Suppressor macrophage treated with lipopolysaccharide for 1 hour (primary cell): Measurements from ENCODE around the gene CNIH3.
"Not testable (repeated sequence)": the region's sequence is repeated elsewhere in the genome, so short reads cannot be mapped to it uniquely, and the experiment has no call there.

Source experiments
- DNase-seq, 3 donors: peaks; one replicate each; pipeline ENCODE4 v3.0.0-alpha.2; 2020 to 2022

Gene CNIH3

GRCh38 chr1:224644553-224645154, 28.5 kb downstream of the CNIH3 start:
- DNase-seq, result peak; percentile 60 to 73 (median 64)

DNA sequence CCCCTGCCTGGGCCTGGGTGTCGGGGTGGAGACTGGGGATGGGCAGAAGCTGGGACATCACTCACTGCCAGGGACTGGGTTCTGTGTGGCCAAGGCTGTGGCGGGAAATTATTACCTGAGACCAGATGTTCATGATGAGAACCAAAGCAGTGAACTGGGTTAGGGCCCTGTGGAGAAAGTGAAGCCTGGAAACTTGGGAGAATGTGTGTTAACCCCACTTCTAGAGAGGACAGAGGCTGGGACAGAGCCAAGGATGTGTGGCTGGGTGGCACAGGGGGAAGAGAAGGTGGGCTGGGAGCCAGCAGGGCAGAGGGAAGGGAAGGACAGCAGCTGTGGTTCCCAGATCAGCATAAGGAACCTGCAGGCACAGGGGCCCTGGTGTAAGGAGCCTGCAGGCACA, 31.3 kb downstream of the CNIH3 start:
- DNase-seq, result no peak

DNA sequence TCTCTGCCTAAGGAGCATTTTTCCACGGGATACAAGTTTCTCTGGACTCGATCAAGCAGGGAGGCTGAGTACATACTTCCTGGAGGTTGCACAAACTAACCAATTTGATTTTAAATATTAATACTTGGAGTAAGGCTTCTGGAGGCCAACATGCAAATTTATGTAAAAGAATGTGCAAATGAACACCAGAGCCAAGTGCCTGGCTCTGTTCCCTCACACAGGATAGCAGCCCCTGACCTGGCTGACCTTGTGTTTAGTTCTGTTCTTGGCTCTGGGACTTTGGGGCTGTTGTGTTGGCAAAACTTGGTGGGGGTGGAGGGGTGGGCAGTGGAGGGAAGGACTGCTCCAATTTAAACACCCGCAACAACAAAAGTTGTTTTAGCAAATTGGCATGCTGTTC, 34.2 kb downstream of the CNIH3 start:
- DNase-seq, result no peak

DNA sequence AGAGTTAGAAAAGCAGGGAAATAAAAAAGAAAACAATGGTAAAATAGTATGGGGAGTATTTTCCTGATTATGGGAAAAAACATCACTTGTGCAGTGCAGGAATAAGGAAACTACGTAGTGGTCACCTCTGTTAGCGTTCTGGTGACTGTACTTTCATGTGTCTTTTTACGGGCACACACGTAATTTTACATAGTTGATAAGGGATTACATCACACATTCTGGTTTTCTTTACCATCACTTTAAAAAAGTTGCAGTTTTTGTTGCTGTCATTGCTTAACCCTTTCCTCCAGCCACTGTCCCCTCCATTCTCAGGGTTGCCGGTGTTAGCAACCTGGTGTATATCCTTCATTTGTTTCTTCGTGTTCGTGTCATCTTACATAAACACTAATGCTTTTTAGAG, 35.1 kb downstream of the CNIH3 start:
- no peak for DNase-seq

DNA sequence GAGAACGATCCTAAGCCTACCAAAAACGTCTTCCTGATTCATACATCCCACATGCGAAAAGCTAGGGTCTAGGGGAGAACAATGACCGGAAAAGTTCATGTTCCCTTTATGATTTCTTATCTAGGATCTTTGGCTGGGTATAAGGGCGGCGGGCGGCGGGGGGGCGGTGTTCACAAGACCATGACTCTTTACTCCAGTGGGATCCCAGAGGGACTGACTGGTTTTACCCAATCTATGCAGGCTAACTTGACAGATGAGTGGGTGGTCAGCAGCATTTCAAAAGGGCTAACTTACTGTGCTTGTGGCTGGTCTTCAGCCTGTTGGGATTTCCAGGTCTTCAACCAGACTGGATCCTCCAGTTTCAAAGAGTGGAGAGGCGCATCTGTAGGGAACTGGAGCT, 40.3 kb downstream of the CNIH3 start:
- peak in 2 of 3 donors; percentile 34 to 63 for DNase-seq

GRCh38 chr1:224660074-224660473, 44.0 kb downstream of the CNIH3 start:
- DNase-seq, result no peak

DNA sequence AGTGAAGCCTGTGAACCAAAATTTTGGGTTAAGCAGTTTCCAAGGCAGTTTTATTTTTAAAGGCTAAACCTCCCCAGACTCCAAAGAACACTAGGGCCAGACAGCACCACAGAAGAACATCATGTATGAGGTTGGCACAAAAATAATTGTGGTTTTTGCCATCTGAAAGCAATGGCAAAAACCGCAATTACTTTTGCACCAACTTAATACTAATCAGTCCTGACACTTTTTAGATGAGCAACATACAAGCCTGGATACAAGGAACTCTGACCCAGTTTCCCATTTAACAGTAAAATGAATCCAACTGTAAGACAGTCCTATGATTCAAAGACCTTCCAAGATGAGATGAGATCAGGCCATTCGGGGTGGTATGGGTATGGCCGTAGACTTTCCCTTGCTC, 46.8 kb downstream of the CNIH3 start:
- DNase-seq, result no peak

GRCh38 chr1:224665016-224665415, 48.9 kb downstream of the CNIH3 start:
- no peak for DNase-seq

DNA sequence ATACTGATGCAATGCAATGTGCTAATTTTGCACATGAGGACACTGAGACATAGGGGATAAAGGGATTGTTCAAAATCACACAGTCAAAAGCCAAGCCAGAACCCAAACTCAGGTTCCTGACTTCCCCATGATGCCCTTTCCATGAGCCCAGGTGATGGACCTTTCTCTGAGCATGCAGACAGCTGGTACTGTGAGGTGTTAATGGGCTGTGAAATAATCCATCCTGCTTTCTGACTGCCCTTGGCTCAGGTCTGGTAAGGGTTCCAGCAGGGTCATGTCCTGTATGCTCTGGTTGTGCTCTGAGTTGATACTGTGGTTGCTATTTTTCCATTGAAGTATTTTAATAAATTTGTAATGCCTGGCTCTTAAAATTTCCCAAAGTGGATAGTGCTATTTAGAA, 50.0 kb downstream of the CNIH3 start:
- no peak for DNase-seq

- no peak for DNase-seq
Observed at GRCh38 chr1:224666913-224667312, 50.8 kb downstream of the CNIH3 start.

DNA sequence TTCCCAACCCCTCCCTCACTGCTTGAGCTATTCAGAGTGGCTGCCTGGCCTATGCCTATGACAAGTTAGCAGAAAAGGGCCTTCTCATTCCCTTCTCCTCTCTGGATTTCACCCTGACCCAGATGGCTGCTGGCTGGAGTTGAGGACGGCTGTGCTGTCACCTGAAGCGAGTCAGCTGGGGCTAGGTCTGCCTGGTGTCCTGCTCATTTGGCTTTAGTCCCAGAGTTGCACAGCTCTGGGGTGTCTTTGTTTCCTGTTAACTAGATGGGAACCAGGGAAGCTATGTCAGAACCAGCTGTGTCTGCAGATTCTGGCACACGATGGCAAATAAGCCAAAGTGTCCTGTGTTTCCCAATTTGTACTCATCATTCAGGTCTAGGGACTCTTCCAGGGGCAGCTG, 52.9 kb downstream of the CNIH3 start:
- no peak for DNase-seq

- DNase-seq, result no peak
Observed at GRCh38 chr1:224669403-224669802, 53.3 kb downstream of the CNIH3 start.

DNA sequence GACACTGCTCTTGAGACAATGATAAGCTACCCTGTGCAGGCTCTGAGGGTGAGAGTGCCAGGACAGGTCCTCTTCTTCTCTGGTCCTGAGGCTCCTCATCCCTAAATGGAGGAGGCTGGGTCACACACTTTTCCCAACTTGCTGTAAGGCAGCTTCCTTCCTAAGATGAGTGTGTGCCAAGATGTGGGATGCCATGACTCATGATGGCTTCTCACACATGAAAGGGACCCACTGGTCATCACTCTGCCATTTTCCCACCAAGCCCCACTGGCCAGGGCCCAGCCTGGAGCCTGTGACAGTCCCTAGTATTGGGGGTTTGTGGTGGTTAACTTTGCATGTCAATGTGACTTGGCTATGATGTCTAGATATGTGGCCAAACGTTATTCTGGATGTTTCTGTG, 54.4 kb downstream of the CNIH3 start:
- no peak for DNase-seq

- DNase-seq, result peak in 1 of 3 donors; percentile 22
Observed at GRCh38 chr1:224671076-224671475, 55.0 kb downstream of the CNIH3 start.

GRCh38 chr1:224673141-224673540, 57.0 kb downstream of the CNIH3 start:
- DNase-seq, result no peak

- DNase-seq, result no peak
Observed at GRCh38 chr1:224675590-224675989, 59.5 kb downstream of the CNIH3 start.

DNA sequence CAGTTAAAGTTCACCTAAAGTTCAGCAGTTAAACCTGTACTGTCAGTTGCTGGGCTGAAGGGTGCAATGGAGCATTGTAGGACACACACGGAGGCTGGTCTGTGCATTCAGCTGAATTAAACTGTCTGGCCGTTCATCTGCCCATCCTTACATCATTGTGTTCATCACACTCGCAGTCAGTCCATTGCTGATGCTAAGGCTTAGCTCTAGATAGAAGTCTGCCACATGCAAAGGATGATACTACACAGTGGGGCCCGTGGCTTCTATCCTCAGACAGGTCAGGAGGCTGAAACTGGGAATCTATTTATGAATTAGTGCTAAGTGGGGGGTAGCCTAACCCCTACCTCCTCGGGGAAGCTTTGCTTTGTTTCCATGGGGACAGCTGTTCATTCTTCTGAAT, 60.4 kb downstream of the CNIH3 start:
- no peak for DNase-seq

- no peak for DNase-seq
Observed at GRCh38 chr1:224678168-224678567, 62.1 kb downstream of the CNIH3 start.

- DNase-seq, result peak; percentile 20 to 38 (median 27)
Observed at GRCh38 chr1:224679606-224680005, 63.5 kb downstream of the CNIH3 start.

DNA sequence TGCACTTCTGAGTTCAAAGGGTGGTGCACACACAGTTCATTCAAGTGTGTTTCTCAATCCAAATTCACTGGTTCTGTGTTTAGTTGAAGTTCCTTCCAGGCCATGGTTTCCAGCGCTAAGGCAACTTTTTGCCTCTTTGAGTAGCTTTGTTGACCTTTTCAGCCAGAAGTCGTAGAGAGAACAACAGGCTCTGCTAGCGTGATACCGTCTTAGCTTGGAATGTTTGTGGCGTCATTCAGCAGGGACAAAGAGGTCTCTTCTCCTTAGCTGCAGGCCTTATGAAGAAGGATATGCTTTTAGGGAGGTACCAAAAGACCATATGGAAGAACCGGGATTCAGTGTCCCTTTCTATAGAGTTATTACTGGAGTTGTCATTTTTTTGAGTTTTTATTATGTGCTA, 65.7 kb downstream of the CNIH3 start:
- DNase-seq, result no peak

DNA sequence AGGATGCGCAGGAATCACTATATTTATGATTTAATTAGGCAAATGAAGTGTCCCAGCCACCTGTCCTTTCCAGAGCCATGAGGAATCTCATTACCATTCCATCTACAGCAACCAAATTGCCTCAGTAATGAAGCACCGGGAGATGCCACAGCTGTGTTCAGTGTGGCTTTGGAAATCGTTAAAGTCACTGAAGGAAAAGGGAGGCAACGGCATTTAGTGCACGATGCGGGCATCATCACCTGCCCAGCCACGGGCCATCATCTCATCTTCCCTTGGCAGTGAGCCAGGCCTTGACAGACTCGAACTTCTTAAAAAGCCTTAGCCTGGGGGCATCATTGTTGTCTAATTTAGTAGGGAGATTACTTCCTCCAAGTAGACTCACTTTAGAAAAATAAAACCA, 67.8 kb downstream of the CNIH3 start:
- DNase-seq, result no peak

DNA sequence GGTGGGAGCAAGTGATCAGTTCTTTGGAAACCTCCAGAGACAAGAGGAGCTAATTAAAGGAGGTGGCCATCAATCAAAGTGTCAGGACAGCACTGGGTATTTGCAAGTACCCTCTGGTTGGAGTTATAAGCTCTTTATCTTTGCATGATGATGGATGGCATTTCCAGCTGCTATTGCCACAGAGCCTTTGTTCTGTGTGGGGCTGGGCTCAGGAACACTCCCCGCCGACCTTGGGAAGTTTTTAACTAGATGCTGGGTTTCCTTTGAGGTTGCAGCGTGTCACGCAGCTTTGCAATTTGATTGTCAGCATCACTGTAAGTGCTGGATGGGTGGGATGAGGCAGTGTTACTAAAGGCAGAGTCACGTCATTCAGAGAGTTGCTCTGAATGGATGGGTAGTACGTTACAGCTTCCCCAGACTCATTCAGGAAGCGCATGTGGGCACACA, 68.9 kb downstream of the CNIH3 start:
- DNase-seq, result peak; percentile 48 to 70 (median 60)

- DNase-seq, result not testable (repeated sequence)
Observed at GRCh38 chr1:224686140-224686539, 70.0 kb downstream of the CNIH3 start.

DNA sequence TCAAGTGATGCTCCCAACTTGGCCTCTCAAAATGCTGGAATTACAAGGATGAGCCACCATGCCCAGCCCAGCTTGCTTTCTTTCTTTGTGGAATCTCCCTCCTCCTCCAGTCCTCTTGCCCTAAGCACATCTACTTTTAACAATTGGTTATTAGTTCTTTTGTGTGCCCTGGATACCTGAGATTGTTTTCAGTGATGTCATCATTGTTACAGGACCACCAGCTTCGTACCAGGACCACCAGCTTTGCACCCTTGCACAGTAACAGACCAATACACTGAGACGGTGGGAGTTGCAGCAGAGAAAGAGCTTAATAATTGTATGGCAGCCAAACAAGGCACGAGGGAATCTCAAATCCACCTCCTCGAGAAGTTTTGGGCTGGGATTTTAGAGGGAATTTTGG, 71.3 kb downstream of the CNIH3 start:
- DNase-seq, result no peak

DNA sequence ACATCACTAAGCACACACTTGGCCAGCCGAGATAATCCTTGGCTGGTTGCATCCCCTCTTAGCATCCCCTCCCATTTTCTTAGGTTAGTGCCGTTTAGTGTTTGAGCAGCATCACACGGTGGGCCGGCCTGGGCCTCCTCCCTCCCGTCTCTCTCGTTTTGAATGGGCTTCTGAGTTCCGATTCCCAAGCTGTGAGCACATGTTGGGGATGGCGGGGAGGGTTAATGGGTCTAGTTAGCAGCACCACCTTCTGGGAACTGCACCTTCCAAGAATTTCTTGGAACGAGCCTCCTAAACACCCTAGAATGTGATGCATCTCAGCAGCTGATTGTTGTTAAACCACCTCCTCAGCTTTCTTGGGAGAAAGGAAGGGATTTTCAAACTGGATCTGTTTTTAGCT, 73.3 kb downstream of the CNIH3 start:
- no peak for DNase-seq

DNA sequence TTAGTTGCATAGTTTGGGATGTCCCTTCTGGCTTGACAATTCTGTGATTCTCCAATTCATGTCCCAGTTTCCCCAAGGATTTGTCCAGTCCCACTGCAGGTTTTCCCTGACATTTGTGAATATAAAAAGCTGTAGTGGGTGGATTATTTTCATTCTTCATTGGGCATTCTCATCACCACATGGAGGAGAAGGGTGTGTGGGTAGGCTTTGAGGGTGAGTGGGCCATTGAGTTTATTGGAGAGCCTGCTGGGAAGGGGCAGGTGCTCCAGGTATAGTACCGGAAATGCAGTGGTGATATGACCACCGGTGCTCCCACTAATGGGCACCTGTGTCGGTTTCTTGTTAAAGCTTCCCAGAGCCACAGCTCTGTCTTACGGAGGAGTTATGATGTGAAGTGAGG, 74.5 kb downstream of the CNIH3 start:
- DNase-seq, result no peak
